ENCODE data around the gene RARRES1. TPM values are rescaled to one million over a fixed set of nuclear protein-coding genes. Genes with fewer than 3 reads are reported as not detected.

RARRES1 gene
- polyA plus RNA-seq, 1 experiment = 2.0 TPM

DNA sequence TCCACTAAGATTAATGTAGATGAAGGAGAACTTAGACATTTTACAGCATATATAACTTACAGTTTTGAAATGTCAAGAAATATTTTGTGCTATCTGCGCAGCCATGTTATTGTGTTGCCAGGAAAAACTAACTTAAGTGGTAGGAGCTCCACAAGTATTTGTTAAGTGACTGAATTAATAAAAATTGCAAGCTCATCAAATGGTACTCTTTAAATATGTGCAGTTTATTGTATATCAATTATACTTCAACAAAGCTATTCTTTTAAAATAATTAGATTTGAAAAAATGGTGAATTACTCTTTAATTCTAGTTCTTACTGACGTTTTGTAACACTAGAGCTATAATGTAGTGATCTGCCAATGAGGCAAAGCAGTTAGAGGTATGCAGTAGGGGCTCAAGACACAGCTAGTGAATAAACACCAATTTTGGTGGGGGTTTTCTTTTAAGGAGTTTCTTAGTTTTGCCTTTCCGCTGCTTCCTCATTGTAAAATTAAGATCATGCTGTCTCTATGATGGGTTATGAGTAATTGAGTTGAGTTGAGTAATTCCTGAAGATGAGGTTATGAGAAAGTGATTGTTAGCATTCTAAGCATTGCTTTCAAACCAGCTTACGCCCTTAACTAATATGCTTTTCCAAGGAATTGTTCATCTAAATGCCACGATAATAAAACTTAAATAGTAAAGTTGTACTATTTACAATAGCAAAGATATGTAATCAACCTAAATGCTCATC lies 48.9 kb downstream of the RARRES1 start:
- Histone ChIP-seq H3K4me3 (ENCODE audit: low read depth, low read length) (no peak overlapping the region), H3K36me3 (ENCODE audit: control insufficient read depth, insufficient read depth, low read length) (no peaks in the 10 kb centered on the region), H3K27me3 (ENCODE audit: control insufficient read depth, insufficient read depth, low read length) (no peaks in the 10 kb centered on the region)
- CTCF ChIA-PET = interaction anchor here (1.1 to 1.3 kb wide), 2 partner anchors 11 to 108 kb away, joined by 3 to 4 read pairs; partner anchors contain the start of gene LXN
- POLR2A ChIA-PET = interaction anchor here (0.6 kb wide), 1 partner anchor 117 kb away, joined by 3 read pairs; no protein-coding TSS in a partner anchor
- TF ChIP-seq CTCF (IDR thresholded peaks at IDR 0.05; ENCODE audit: insufficient read depth, low read depth, low read length) = no peak
- DNase-seq (ENCODE audit: low read depth) = peak; percentile 72

DNA sequence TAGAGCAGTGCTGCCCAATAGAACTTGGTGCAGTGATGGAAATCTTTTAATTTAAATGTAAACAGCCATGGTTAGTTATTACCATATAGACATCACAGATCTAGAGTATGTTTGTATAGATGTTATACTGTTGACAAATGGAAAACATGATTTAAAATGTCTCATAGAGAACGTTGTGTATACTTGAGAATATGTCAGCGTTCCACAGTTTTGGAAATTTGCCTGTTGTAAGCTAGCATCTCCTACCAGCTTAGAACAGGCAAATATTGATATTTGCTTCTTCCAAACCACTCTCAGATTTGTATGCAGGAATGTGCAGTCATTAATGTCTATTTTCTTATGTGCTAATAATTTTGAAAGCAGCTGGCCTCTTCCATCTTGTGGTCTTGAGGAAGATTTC lies 51.4 kb downstream of the RARRES1 start:
- Histone ChIP-seq H3K4me3 (ENCODE audit: low read depth, low read length) (no peak overlapping the region), H3K36me3 (ENCODE audit: control insufficient read depth, insufficient read depth, low read length) (0 out of 2 replicates have a peak, but pooled peaks cover 1% of the 10 kb centered on the region), H3K27me3 (ENCODE audit: control insufficient read depth, insufficient read depth, low read length) (no peaks in the 10 kb centered on the region)
- ChIA-PET CTCF (interaction anchor here (1.3 kb wide), 1 partner anchor 46 kb away, joined by 5 read pairs; no protein-coding TSS in a partner anchor), POLR2A (no interaction called here)
- DNase-seq (ENCODE audit: low read depth) = no peak
- TF ChIP-seq CTCF (IDR thresholded peaks at IDR 0.05; ENCODE audit: insufficient read depth, low read depth, low read length) = no peak

DNA sequence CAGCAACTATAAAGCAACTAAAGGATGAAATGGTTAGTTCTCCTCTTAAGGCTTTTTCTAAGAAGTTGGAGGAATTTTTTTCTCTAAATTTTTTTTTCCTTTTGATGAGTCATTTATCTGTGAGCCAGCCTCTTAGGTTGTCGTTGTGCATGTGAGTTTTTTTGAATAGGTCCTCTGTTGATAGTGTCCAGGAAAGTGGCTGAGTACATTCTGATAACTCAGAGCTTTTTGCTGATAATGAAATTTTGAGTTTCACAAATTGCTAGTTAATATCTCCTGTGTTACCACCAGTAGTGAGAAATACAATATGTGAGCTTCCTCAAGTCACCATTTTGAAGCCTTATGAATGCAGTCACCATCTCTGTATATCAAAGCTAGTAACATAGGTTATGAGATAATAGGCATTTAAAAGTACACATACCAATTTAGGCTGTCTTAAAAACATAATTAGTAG lies 52.7 kb downstream of the RARRES1 start:
- DNase-seq (ENCODE audit: low read depth) = no peak
- CTCF ChIA-PET = interaction anchor here (1.0 to 1.7 kb wide), 3 partner anchors 48 to 112 kb away, joined by 3 to 5 read pairs (median 5); no protein-coding TSS in a partner anchor
- no peak for TF ChIP-seq CTCF (IDR thresholded peaks at IDR 0.05; ENCODE audit: insufficient read depth, low read depth, low read length)
- Histone ChIP-seq H3K27me3 (ENCODE audit: control insufficient read depth, insufficient read depth, low read length) (no peaks in the 10 kb centered on the region), H3K4me3 (ENCODE audit: low read depth, low read length) (no peak overlapping the region), H3K36me3 (ENCODE audit: control insufficient read depth, insufficient read depth, low read length) (0 out of 2 replicates have a peak, but pooled peaks cover 1% of the 10 kb centered on the region)
- POLR2A ChIA-PET = no interaction called here

GRCh38 chr3:158678687-158679086 lies 53.6 kb downstream of the RARRES1 start:
- no peak for TF ChIP-seq CTCF (IDR thresholded peaks at IDR 0.05; ENCODE audit: insufficient read depth, low read depth, low read length)
- 0 out of 2 replicates have a peak, but pooled peaks cover 1% of the 10 kb centered on the region for H3K36me3 ChIP-seq (ENCODE audit: control insufficient read depth, insufficient read depth, low read length)
- DNase-seq (ENCODE audit: low read depth) = no peak
- ChIA-PET POLR2A (no interaction called here), CTCF (interaction anchor here (1.0 to 1.7 kb wide), 3 partner anchors 49 to 113 kb away, joined by 3 to 5 read pairs (median 5); no protein-coding TSS in a partner anchor)
- no peak overlapping the region for H3K4me3 ChIP-seq (ENCODE audit: low read depth, low read length)
- H3K27me3 ChIP-seq (ENCODE audit: control insufficient read depth, insufficient read depth, low read length) = no peaks in the 10 kb centered on the region
